Smooth muscle cell (in vitro differentiated cells): ENCODE measurements around the gene TMEM108. TPM values are rescaled to one million over a fixed set of nuclear protein-coding genes. Genes with fewer than 3 reads are reported as not detected.

Source experiments
- DNase-seq: peaks from one replicate; lab custom pipeline; 2025; ENCODE audit not compliant: unreplicated experiment; lab: John Stamatoyannopoulos, UW
- H2AFZ ChIP-seq: fragments of 200-600 bp; sonication (generic); 2 replicates; pipeline ENCODE4 v1.6.0; 2016; ENCODE audit warnings: antibody characterized with exemption, low read depth, mild to moderate bottlenecking
- H3F3A ChIP-seq: fragments of 200-600 bp; sonication (generic); 2 replicates; pipeline ENCODE4 v1.6.0; 2017; ENCODE audit warnings: antibody characterized with exemption, low read depth
- H3K27ac ChIP-seq: fragments of 200-600 bp; sonication (generic); 2 replicates; pipeline ENCODE4 v1.5.1; 2016; ENCODE audit warnings: low read depth, mild to moderate bottlenecking
- H3K27me3 ChIP-seq: fragments of 200-600 bp; sonication (generic); 2 replicates; pipeline ENCODE4 v1.6.1; 2016; ENCODE audit warnings: low read depth, mild to moderate bottlenecking
- H3K36me3 ChIP-seq: fragments of 200-600 bp; sonication (generic); 2 replicates; pipeline ENCODE4 v1.5.1; 2016; ENCODE audit warnings: low read depth
- H3K4me1 ChIP-seq: fragments of 200-600 bp; sonication (generic); 2 replicates; pipeline ENCODE4 v1.5.1; 2016; ENCODE audit warnings: low read depth
- H3K4me2 ChIP-seq: fragments of 200-600 bp; sonication (generic); 2 replicates; pipeline ENCODE4 v1.6.0; 2016; ENCODE audit warnings: mild to moderate bottlenecking
- H3K4me3 ChIP-seq: fragments of 200-600 bp; sonication (generic); 2 replicates; pipeline ENCODE4 v1.5.1; 2016; ENCODE audit warnings: mild to moderate bottlenecking
- H3K79me2 ChIP-seq: fragments of 200-600 bp; sonication (generic); 2 replicates; pipeline ENCODE4 v1.6.0; 2016; ENCODE audit warnings: low read depth, mild to moderate bottlenecking
- H3K9ac ChIP-seq: fragments of 200-600 bp; sonication (generic); 2 replicates; pipeline ENCODE4 v1.6.0; 2016; ENCODE audit warnings: low read depth
- H3K9me3 ChIP-seq: fragments of 200-600 bp; sonication (generic); replicated peaks from 2 replicates; pipeline ENCODE4 v1.5.1; 2016; ENCODE audit warnings: low read depth
- H4K20me1 ChIP-seq: fragments of 200-600 bp; sonication (generic); 2 replicates; pipeline ENCODE4 v1.6.0; 2016; ENCODE audit warnings: low read depth
- WGBS: methylation state at CpG from one replicate; pipeline ENCODE4 v1.1.7; 2016; ENCODE audit warnings: low lambda C conversion rate; 5-methylcytosine and 5-hydroxymethylcytosine counted together
- polyA plus RNA-seq: library from polyadenylated mRNA; unstranded; fragments of >200 nt; fragmentation: Nextera tagmentation; extraction: Ambion mirVana; gene quantifications from 2 replicates; pipeline ENCODE4 v1.2.1, GENCODE V29; 2016
- total RNA-seq: library from RNA; depleted of rRNA; stranded (reverse); fragments of >200 nt; gene quantifications from 2 replicates; pipeline ENCODE4 v1.2.3, GENCODE V29; 2014
- TF ChIP-seq, protein P1 (sequence below): fragments of 200-600 bp; sonication (generic); IDR thresholded peaks from 2 replicates; pipeline ENCODE4 v1.5.1; 2017; ENCODE audit warnings: borderline replicate concordance, mild to moderate bottlenecking, antibody characterized with exemption; ENCODE audit not compliant: insufficient read depth, poor library complexity, severe bottlenecking

Gene TMEM108
- total and polyA plus RNA-seq, 2 experiments from 2014 or later, result 2.4 to 10.8 TPM

DNA sequence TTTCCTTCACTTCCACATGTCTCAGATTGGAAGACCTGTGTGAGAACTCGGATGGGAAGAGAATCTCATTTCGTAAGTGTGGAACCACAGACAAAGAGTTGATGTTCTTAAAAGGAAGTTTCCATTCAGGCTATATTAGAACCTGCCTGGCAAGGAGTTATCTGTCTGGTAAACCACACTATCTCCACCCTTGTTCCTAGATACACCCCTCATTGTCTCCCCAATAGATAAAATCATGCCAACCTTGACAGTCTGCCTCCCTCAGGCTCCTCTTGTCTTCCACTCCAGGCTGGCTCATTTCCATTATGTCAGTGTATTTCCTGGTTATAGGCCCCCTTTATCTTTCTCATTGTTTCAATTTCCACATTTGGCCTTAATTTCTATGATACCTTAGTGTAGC, 89.2 kb downstream of the TMEM108 start:
- Histone ChIP-seq H3K27ac (no peak overlapping the region), H3K27me3 (no peaks in the 10 kb centered on the region), H2AFZ (no peak overlapping the region), H3K9me3 (no peaks in the 10 kb centered on the region), H4K20me1 (no peaks in the 10 kb centered on the region), H3K4me3 (no peak overlapping the region), H3K36me3 (no peaks in the 10 kb centered on the region), H3K79me2 (no peaks in the 10 kb centered on the region), H3K4me2 (no peak overlapping the region), H3K9ac (no peak overlapping the region), H3K4me1 (no peaks in the 10 kb centered on the region), H3F3A (no peaks in the 10 kb centered on the region)
- TF ChIP-seq, protein P1, sequence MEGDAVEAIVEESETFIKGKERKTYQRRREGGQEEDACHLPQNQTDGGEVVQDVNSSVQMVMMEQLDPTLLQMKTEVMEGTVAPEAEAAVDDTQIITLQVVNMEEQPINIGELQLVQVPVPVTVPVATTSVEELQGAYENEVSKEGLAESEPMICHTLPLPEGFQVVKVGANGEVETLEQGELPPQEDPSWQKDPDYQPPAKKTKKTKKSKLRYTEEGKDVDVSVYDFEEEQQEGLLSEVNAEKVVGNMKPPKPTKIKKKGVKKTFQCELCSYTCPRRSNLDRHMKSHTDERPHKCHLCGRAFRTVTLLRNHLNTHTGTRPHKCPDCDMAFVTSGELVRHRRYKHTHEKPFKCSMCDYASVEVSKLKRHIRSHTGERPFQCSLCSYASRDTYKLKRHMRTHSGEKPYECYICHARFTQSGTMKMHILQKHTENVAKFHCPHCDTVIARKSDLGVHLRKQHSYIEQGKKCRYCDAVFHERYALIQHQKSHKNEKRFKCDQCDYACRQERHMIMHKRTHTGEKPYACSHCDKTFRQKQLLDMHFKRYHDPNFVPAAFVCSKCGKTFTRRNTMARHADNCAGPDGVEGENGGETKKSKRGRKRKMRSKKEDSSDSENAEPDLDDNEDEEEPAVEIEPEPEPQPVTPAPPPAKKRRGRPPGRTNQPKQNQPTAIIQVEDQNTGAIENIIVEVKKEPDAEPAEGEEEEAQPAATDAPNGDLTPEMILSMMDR, result no peak
- 98% methylated on average over 2 of the region's 2 CpGs for WGBS
- DNase-seq, result no peak

DNA sequence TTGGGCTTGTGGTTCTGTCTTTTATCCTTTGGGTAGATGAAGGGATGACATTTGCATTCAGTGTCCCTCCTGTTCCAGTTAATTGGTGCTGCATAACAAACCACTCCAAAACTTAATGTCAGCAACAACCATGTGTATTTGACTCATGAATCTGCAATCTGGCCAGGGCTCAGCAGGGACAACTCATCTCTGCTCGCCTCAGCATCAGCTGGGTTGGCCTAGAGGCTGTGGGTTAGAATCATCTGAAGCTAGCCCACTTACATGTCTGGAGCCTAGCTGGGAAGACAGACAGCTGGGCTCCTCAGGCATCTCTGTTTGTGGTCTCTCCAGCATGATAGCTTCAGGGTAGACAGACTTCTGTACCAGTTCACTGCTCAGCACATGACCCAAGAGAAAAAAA, 92.0 kb downstream of the TMEM108 start:
- no peak overlapping the region for H3K9ac ChIP-seq
- no peaks in the 10 kb centered on the region for H4K20me1 ChIP-seq
- no peak for DNase-seq
- no peak overlapping the region for H3K4me3 ChIP-seq
- H3K27me3 ChIP-seq, result no peaks in the 10 kb centered on the region
- H3K27ac ChIP-seq, result peak overlapping the region; percentile 51
- H3K4me1 ChIP-seq, result no peaks in the 10 kb centered on the region
- H3K79me2 ChIP-seq, result no peaks in the 10 kb centered on the region
- no peak overlapping the region for H3K4me2 ChIP-seq
- H3F3A ChIP-seq, result no peaks in the 10 kb centered on the region
- H3K9me3 ChIP-seq, result no peaks in the 10 kb centered on the region
- TF ChIP-seq, protein P1, result no peak
- H3K36me3 ChIP-seq, result no peaks in the 10 kb centered on the region
- no peak overlapping the region for H2AFZ ChIP-seq
- 20% methylated on average over 1 of the region's 1 CpG for WGBS

DNA sequence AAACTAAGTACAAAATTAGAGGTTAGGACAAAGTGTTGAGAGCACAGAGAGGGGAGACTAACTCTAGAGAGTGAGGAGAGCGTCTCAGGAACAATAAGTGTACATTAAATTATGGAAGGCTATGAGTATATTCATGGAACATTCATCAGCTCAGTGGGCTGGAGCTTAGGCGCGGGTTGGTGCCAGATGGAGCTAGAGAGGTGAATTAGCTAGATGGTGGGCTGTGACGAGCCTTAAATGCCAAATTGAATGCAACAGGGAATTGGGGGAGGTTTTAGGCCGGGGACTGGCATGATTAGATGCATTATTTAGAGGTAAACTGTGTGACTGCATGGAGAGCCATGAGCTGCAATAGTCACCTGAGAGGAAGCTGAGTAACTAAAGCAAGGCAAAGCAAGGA, 97.1 kb downstream of the TMEM108 start:
- Histone ChIP-seq H3K36me3 (no peaks in the 10 kb centered on the region), H2AFZ (no peak overlapping the region), H3K27ac (no peak overlapping the region), H3K4me2 (no peak overlapping the region), H3F3A (no peaks in the 10 kb centered on the region), H3K27me3 (no peaks in the 10 kb centered on the region), H3K4me1 (no peaks in the 10 kb centered on the region), H3K9me3 (no peaks in the 10 kb centered on the region), H3K9ac (no peak overlapping the region), H3K4me3 (no peak overlapping the region), H4K20me1 (no peaks in the 10 kb centered on the region), H3K79me2 (no peaks in the 10 kb centered on the region)
- TF ChIP-seq, protein P1, result no peak
- 91% methylated on average over 5 of the region's 5 CpGs for WGBS
- no peak for DNase-seq
